GM12875 (cell line): ENCODE results near the gene MOSPD3.

Source experiments
- H3K4me3 ChIP-seq: one replicate; pipeline ENCODE4 v1.5.1; 2011; ENCODE audit warnings: low read depth, low read length, control low read depth
- TF ChIP-seq, protein P1 (sequence below): IDR thresholded peaks from 2 replicates; pipeline ENCODE4 v1.5.1; 2011; ENCODE audit warnings: low read depth, mild to moderate bottlenecking, control low read depth, inconsistent platforms, low read length, moderate library complexity, borderline replicate concordance; ENCODE audit not compliant: insufficient read depth

MOSPD3 gene

GRCh38 chr7:100629117-100629716 is 16.9 kb downstream of the MOSPD3 start:
- TF ChIP-seq, protein P1, sequence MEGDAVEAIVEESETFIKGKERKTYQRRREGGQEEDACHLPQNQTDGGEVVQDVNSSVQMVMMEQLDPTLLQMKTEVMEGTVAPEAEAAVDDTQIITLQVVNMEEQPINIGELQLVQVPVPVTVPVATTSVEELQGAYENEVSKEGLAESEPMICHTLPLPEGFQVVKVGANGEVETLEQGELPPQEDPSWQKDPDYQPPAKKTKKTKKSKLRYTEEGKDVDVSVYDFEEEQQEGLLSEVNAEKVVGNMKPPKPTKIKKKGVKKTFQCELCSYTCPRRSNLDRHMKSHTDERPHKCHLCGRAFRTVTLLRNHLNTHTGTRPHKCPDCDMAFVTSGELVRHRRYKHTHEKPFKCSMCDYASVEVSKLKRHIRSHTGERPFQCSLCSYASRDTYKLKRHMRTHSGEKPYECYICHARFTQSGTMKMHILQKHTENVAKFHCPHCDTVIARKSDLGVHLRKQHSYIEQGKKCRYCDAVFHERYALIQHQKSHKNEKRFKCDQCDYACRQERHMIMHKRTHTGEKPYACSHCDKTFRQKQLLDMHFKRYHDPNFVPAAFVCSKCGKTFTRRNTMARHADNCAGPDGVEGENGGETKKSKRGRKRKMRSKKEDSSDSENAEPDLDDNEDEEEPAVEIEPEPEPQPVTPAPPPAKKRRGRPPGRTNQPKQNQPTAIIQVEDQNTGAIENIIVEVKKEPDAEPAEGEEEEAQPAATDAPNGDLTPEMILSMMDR = peak; percentile 61
- no peak overlapping the region for H3K4me3 ChIP-seq

- H3K4me3 ChIP-seq = no peak overlapping the region
- TF ChIP-seq, protein P1 = no peak
These were observed 17.7 kb downstream of the MOSPD3 start for GRCh38 chr7:100630066-100630465.

DNA sequence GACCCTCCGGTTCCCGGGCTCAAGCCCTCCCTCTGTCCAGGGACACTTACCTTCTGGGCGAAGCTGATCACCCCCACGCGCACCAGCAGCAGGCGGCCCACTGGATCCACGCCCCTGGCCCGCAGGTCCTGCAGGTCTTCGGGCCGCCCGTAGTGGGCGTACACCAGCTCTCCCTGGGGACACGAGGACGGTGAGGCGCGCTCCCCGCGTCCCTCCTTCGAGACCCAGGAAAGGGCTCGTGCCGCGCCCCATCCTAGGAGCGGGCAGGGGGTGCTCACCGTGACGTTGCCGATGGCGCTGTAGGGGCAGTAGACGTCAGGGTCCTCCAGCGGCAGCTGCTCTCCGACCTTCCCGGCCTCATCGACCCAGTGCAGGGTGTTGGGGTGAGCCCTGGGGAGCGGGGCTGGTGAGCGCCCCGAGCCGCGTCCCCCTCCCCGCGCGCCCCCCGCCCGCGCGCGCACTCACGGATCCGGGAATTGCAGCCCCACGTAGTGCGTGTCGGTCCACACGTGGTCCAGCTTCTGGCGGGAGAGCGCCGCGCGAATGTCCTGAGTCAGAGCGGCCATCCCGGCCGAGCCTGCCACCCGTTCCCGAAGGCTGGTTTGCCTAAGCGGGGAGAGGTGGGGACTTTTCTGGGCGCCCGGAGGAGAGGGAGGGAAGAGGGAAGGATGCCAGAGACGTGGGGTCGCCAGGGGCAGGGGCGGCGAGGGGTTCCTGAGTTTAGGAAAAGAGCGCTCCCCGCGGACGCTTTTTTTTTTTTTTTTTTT is 20.8 kb downstream of the MOSPD3 start:
- TF ChIP-seq, protein P1 = peak; percentile 43
- peak overlapping the region; percentile 45 for H3K4me3 ChIP-seq

GRCh38 chr7:100639995-100640516 is 27.7 kb downstream of the MOSPD3 start:
- H3K4me3 ChIP-seq = no peak overlapping the region
- TF ChIP-seq, protein P1 = no peak

- TF ChIP-seq, protein P1 = no peak
- no peak overlapping the region for H3K4me3 ChIP-seq
These were observed 28.4 kb downstream of the MOSPD3 start for GRCh38 chr7:100640517-100641440.

DNA sequence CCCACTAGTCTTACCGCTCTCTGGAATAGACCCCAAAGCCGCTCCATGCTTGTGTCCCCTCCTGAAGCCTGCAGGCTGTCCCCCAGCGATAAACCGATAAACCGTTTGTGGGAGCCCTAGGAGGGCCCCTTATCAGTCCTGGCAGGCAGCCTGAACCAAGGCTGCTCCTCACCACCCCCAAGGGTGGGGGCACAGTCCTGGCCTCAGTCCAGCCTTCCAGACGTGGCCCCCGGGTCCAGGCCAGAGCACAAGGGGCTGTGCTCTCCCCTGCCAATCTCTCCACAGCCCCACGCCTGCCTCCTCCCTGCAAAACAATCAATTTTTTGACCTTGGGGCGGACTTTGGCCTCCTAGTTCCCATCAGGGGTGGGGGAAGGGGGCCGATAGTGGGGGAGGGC is 29.1 kb downstream of the MOSPD3 start, which contains the start of gene TFR2:
Gene TFR2, minus strand, starts transcription at position 90 of the 397 bp plus-strand sequence. Its CDS starts 43 bp downstream, at position 47.
- TF ChIP-seq, protein P1 = no peak
- H3K4me3 ChIP-seq = no peak within 1 kb of the TSS
